IPS-NIHi11 (cell line): Measurements from ENCODE around the gene TMEM235.
"Not testable (repeated sequence)": the region's sequence is repeated elsewhere in the genome, so short reads cannot be mapped to it uniquely, and the experiment has no call there.

Experiments
- DNase-seq: peaks from one replicate; pipeline ENCODE4 v3.0.0; 2012; ENCODE audit warnings: mixed read lengths, low spot score

TMEM235 gene

GRCh38 chr17:78219396-78220150, 11.9 kb upstream of the TMEM235 start:
- DNase-seq, result peak; percentile 74

GRCh38 chr17:78223061-78223460, 8.4 kb upstream of the TMEM235 start:
- DNase-seq, result no peak

GRCh38 chr17:78223765-78224164, 7.7 kb upstream of the TMEM235 start:
- DNase-seq, result no peak

- no peak for DNase-seq
These were observed 7.0 kb upstream of the TMEM235 start for GRCh38 chr17:78224231-78225087.

- DNase-seq, result no peak
These were observed 6.2 kb upstream of the TMEM235 start for GRCh38 chr17:78225088-78225865.

- DNase-seq, result no peak
These were observed 5.2 kb upstream of the TMEM235 start for GRCh38 chr17:78226055-78226758.

GRCh38 chr17:78226759-78227454, 4.5 kb upstream of the TMEM235 start:
- no peak for DNase-seq

GRCh38 chr17:78227455-78227916, 3.9 kb upstream of the TMEM235 start:
- no peak for DNase-seq

GRCh38 chr17:78228176-78228575, 3.3 kb upstream of the TMEM235 start:
- DNase-seq, result no peak

GRCh38 chr17:78230252-78230962, 1.0 kb upstream of the TMEM235 start:
- no peak for DNase-seq

GRCh38 chr17:78231991-78232858, 794 bp downstream of the TMEM235 start:
- DNase-seq, result peak; percentile 81

GRCh38 chr17:78232859-78233173, 1.4 kb downstream of the TMEM235 start:
- no peak for DNase-seq

GRCh38 chr17:78233678-78234077, 2.2 kb downstream of the TMEM235 start:
- DNase-seq, result no peak

- no peak for DNase-seq
These were observed 2.9 kb downstream of the TMEM235 start for GRCh38 chr17:78234261-78234865.

- DNase-seq, result not testable (repeated sequence)
These were observed 3.6 kb downstream of the TMEM235 start for GRCh38 chr17:78235022-78235421.

- DNase-seq, result no peak
These were observed 4.5 kb downstream of the TMEM235 start for GRCh38 chr17:78235885-78236284.

GRCh38 chr17:78236362-78237127, 5.1 kb downstream of the TMEM235 start:
- no peak for DNase-seq

GRCh38 chr17:78237401-78238012, 6.1 kb downstream of the TMEM235 start:
- no peak for DNase-seq
